ENCODE measurements around the gene ANGPTL7. TPM values are rescaled to one million over a fixed set of nuclear protein-coding genes. Genes with fewer than 3 reads are reported as not detected.

Gene ANGPTL7
- polyA plus RNA-seq, 4 donors: 0.73 TPM; not detected in 3

- H3K36me3 ChIP-seq (ENCODE audit: control insufficient read depth in 3 of 3, insufficient read depth in 2 of 3, low read depth in 1 of 3, low read length in 3 of 3): peaks cover 9 to 30% (median 13%) of the 10 kb centered on the region in 3 donors
- 73 to 95% (median 89%) methylated on average over 2 of the region's 2 CpGs for WGBS, 3 donors
- no peaks in the 10 kb centered on the region for H3K9me3 ChIP-seq (ENCODE audit: control insufficient read depth in 2 of 2, insufficient read depth in 1 of 2, low read depth in 1 of 2, low read length in 1 of 2)
- DNase-seq (no peak), FAIRE-seq (no peak)
- H3K4me1 ChIP-seq (ENCODE audit: control insufficient read depth in 3 of 3, insufficient read depth in 2 of 3, low read depth in 1 of 3, low read length in 2 of 3): no peaks in the 10 kb centered on the region
- no peak overlapping the region for H3K27ac ChIP-seq (ENCODE audit: low read depth in 1 of 3, low read length in 2 of 3)
- no peak overlapping the region for H3K4me3 ChIP-seq (ENCODE audit: low read depth in 1 of 3, low read length in 3 of 3)
- no peaks in the 10 kb centered on the region for H3K27me3 ChIP-seq (ENCODE audit: control insufficient read depth in 3 of 3, insufficient read depth in 3 of 3, low read length in 3 of 3)
Observed at GRCh38 chr1:11187494-11187893, 1.7 kb upstream of the ANGPTL7 start.

GRCh38 chr1:11187931-11188330, 1.2 kb upstream of the ANGPTL7 start:
- FAIRE-seq (no peak), DNase-seq (no peak)
- Histone ChIP-seq H3K4me1 (ENCODE audit: control insufficient read depth in 3 of 3, insufficient read depth in 2 of 3, low read depth in 1 of 3, low read length in 2 of 3) (no peaks in the 10 kb centered on the region), H3K4me3 (ENCODE audit: low read depth in 1 of 3, low read length in 3 of 3) (no peak overlapping the region), H3K36me3 (ENCODE audit: control insufficient read depth in 3 of 3, insufficient read depth in 2 of 3, low read depth in 1 of 3, low read length in 3 of 3) (peaks cover 9 to 28% (median 9%) of the 10 kb centered on the region in 3 donors), H3K27ac (ENCODE audit: low read depth in 1 of 3, low read length in 2 of 3) (no peak overlapping the region), H3K27me3 (ENCODE audit: control insufficient read depth in 3 of 3, insufficient read depth in 3 of 3, low read length in 3 of 3) (no peaks in the 10 kb centered on the region), H3K9me3 (ENCODE audit: control insufficient read depth in 2 of 2, insufficient read depth in 1 of 2, low read depth in 1 of 2, low read length in 1 of 2) (no peaks in the 10 kb centered on the region)
- 79 to 98% (median 92%) methylated on average over 2 of the region's 2 CpGs for WGBS, 3 donors

- Histone ChIP-seq H3K4me3 (ENCODE audit: low read depth in 1 of 3, low read length in 3 of 3) (no peak overlapping the region), H3K9me3 (ENCODE audit: control insufficient read depth in 2 of 2, insufficient read depth in 1 of 2, low read depth in 1 of 2, low read length in 1 of 2) (no peaks in the 10 kb centered on the region), H3K4me1 (ENCODE audit: control insufficient read depth in 3 of 3, insufficient read depth in 2 of 3, low read depth in 1 of 3, low read length in 2 of 3) (no peaks in the 10 kb centered on the region), H3K27ac (ENCODE audit: low read depth in 1 of 3, low read length in 2 of 3) (no peak overlapping the region), H3K27me3 (ENCODE audit: control insufficient read depth in 3 of 3, insufficient read depth in 3 of 3, low read length in 3 of 3) (no peaks in the 10 kb centered on the region), H3K36me3 (ENCODE audit: control insufficient read depth in 3 of 3, insufficient read depth in 2 of 3, low read depth in 1 of 3, low read length in 3 of 3) (peaks cover 9 to 33% (median 10%) of the 10 kb centered on the region in 3 donors)
- DNase-seq: no peak
- 85 to 100% (median 86%) methylated on average over 1 of the region's 1 CpG for WGBS, 3 donors
- no peak for FAIRE-seq
Observed at GRCh38 chr1:11188381-11188780, 774 bp upstream of the ANGPTL7 start.

GRCh38 chr1:11193376-11193775, 4.2 kb downstream of the ANGPTL7 start:
- FAIRE-seq: no peak
- Histone ChIP-seq H3K36me3 (ENCODE audit: control insufficient read depth in 3 of 3, insufficient read depth in 2 of 3, low read depth in 1 of 3, low read length in 3 of 3) (peaks cover 14 to 44% (median 21%) of the 10 kb centered on the region in 3 donors), H3K9me3 (ENCODE audit: control insufficient read depth in 2 of 2, insufficient read depth in 1 of 2, low read depth in 1 of 2, low read length in 1 of 2) (no peaks in the 10 kb centered on the region), H3K4me1 (ENCODE audit: control insufficient read depth in 3 of 3, insufficient read depth in 2 of 3, low read depth in 1 of 3, low read length in 2 of 3) (no peaks in the 10 kb centered on the region), H3K27ac (ENCODE audit: low read depth in 1 of 3, low read length in 2 of 3) (no peak overlapping the region), H3K4me3 (ENCODE audit: low read depth in 1 of 3, low read length in 3 of 3) (no peak overlapping the region), H3K27me3 (ENCODE audit: control insufficient read depth in 3 of 3, insufficient read depth in 3 of 3, low read length in 3 of 3) (no peaks in the 10 kb centered on the region)
- WGBS, 3 donors: 96 to 97% (median 97%) methylated on average over 11 of the region's 11 CpGs
- no peak for DNase-seq

- Histone ChIP-seq H3K36me3 (ENCODE audit: control insufficient read depth in 3 of 3, insufficient read depth in 2 of 3, low read depth in 1 of 3, low read length in 3 of 3) (peaks cover 22 to 46% (median 30%) of the 10 kb centered on the region in 3 donors), H3K4me3 (ENCODE audit: low read depth in 1 of 3, low read length in 3 of 3) (no peak overlapping the region), H3K27me3 (ENCODE audit: control insufficient read depth in 3 of 3, insufficient read depth in 3 of 3, low read length in 3 of 3) (no peaks in the 10 kb centered on the region), H3K9me3 (ENCODE audit: control insufficient read depth in 2 of 2, insufficient read depth in 1 of 2, low read depth in 1 of 2, low read length in 1 of 2) (no peaks in the 10 kb centered on the region), H3K4me1 (ENCODE audit: control insufficient read depth in 3 of 3, insufficient read depth in 2 of 3, low read depth in 1 of 3, low read length in 2 of 3) (no peaks in the 10 kb centered on the region), H3K27ac (ENCODE audit: low read depth in 1 of 3, low read length in 2 of 3) (no peak overlapping the region)
- WGBS, 3 donors: 94 to 96% (median 95%) methylated on average over 14 of the region's 14 CpGs
- DNase-seq: no peak
- no peak for FAIRE-seq
Observed at GRCh38 chr1:11194407-11195176, 5.4 kb downstream of the ANGPTL7 start.

- WGBS, 3 donors: 88 to 98% (median 98%) methylated on average over 2 of the region's 2 CpGs
- no peak overlapping the region for H3K4me3 ChIP-seq (ENCODE audit: low read depth in 1 of 3, low read length in 3 of 3)
- H3K27ac ChIP-seq (ENCODE audit: low read depth in 1 of 3, low read length in 2 of 3): no peak overlapping the region
- H3K4me1 ChIP-seq (ENCODE audit: control insufficient read depth in 3 of 3, insufficient read depth in 2 of 3, low read depth in 1 of 3, low read length in 2 of 3): no peaks in the 10 kb centered on the region
- peaks cover 20 to 44% (median 22%) of the 10 kb centered on the region in 3 donors for H3K36me3 ChIP-seq (ENCODE audit: control insufficient read depth in 3 of 3, insufficient read depth in 2 of 3, low read depth in 1 of 3, low read length in 3 of 3)
- no peaks in the 10 kb centered on the region for H3K27me3 ChIP-seq (ENCODE audit: control insufficient read depth in 3 of 3, insufficient read depth in 3 of 3, low read length in 3 of 3)
- DNase-seq (no peak), FAIRE-seq (no peak)
- no peaks in the 10 kb centered on the region for H3K9me3 ChIP-seq (ENCODE audit: control insufficient read depth in 2 of 2, insufficient read depth in 1 of 2, low read depth in 1 of 2, low read length in 1 of 2)
Observed at GRCh38 chr1:11196945-11197344, 7.8 kb downstream of the ANGPTL7 start.

- 90 to 97% (median 95%) methylated on average over 4 of the region's 4 CpGs for WGBS, 3 donors
- no peak for FAIRE-seq
Observed at GRCh38 chr1:11197359-11197758, 8.2 kb downstream of the ANGPTL7 start.

GRCh38 chr1:11198257-11198656, 9.1 kb downstream of the ANGPTL7 start:
- no peaks in the 10 kb centered on the region for H3K4me1 ChIP-seq (ENCODE audit: control insufficient read depth in 3 of 3, insufficient read depth in 2 of 3, low read depth in 1 of 3, low read length in 2 of 3)
- no peak overlapping the region for H3K27ac ChIP-seq (ENCODE audit: low read depth in 1 of 3, low read length in 2 of 3)
- H3K27me3 ChIP-seq (ENCODE audit: control insufficient read depth in 3 of 3, insufficient read depth in 3 of 3, low read length in 3 of 3): no peaks in the 10 kb centered on the region
- no peak for FAIRE-seq
- DNase-seq: no peak
- peaks cover 21 to 47% (median 22%) of the 10 kb centered on the region in 3 donors for H3K36me3 ChIP-seq (ENCODE audit: control insufficient read depth in 3 of 3, insufficient read depth in 2 of 3, low read depth in 1 of 3, low read length in 3 of 3)
- H3K4me3 ChIP-seq (ENCODE audit: low read depth in 1 of 3, low read length in 3 of 3): no peak overlapping the region
- WGBS, 3 donors: 52 to 78% (median 64%) methylated on average over 4 of the region's 4 CpGs
- no peaks in the 10 kb centered on the region for H3K9me3 ChIP-seq (ENCODE audit: control insufficient read depth in 2 of 2, insufficient read depth in 1 of 2, low read depth in 1 of 2, low read length in 1 of 2)

More at GRCh38 chr1:11197359-11197758, 8.2 kb downstream of the ANGPTL7 start:
- no peak overlapping the region for H3K27ac ChIP-seq (ENCODE audit: low read depth in 1 of 3, low read length in 2 of 3)
- H3K27me3 ChIP-seq (ENCODE audit: control insufficient read depth in 3 of 3, insufficient read depth in 3 of 3, low read length in 3 of 3): no peaks in the 10 kb centered on the region
- no peak overlapping the region for H3K4me3 ChIP-seq (ENCODE audit: low read depth in 1 of 3, low read length in 3 of 3)
- H3K36me3 ChIP-seq (ENCODE audit: control insufficient read depth in 3 of 3, insufficient read depth in 2 of 3, low read depth in 1 of 3, low read length in 3 of 3): peaks cover 19 to 44% (median 22%) of the 10 kb centered on the region in 3 donors
- no peak for DNase-seq
- no peaks in the 10 kb centered on the region for H3K4me1 ChIP-seq (ENCODE audit: control insufficient read depth in 3 of 3, insufficient read depth in 2 of 3, low read depth in 1 of 3, low read length in 2 of 3)
- H3K9me3 ChIP-seq (ENCODE audit: control insufficient read depth in 2 of 2, insufficient read depth in 1 of 2, low read depth in 1 of 2, low read length in 1 of 2): no peaks in the 10 kb centered on the region
